ENCODE results near the gene OR6C75. TPM values are rescaled to one million over a fixed set of nuclear protein-coding genes. Genes with fewer than 3 reads are reported as not detected.

OR6C75 gene
- polyA plus RNA-seq, 3 donors: 0.11 TPM; not detected in 2

- no peak for DNase-seq (ENCODE audit: extremely low read depth in 1 of 11, low read depth in 9 of 11, low spot score in 4 of 11)
Observed at GRCh38 chr12:55416961-55417360, 54.2 kb downstream of the OR6C75 start.

Other genes with a start within 250 kb of the OR6C75 start
- not detected for gene OR9K2, start 236.6 kb upstream of the OR6C75 start, polyA plus RNA-seq (ENCODE audit: insufficient read length in 3 of 3)
- not detected for gene OR10A7, start 141.9 kb upstream of the OR6C75 start, polyA plus RNA-seq (ENCODE audit: insufficient read length in 3 of 3)
- not detected for gene OR6C74, start 118.4 kb upstream of the OR6C75 start, polyA plus RNA-seq (ENCODE audit: insufficient read length in 3 of 3)
- gene OR6C6, start 66.4 kb upstream of the OR6C75 start, polyA plus RNA-seq (ENCODE audit: insufficient read length in 3 of 3): not detected
- gene OR6C1, start 48.6 kb upstream of the OR6C75 start, polyA plus RNA-seq (ENCODE audit: insufficient read length in 3 of 3): not detected
- not detected for gene OR6C3, start 32.2 kb upstream of the OR6C75 start, polyA plus RNA-seq (ENCODE audit: insufficient read length in 3 of 3)
- gene OR6C65, start 37.6 kb downstream of the OR6C75 start, polyA plus RNA-seq (ENCODE audit: insufficient read length in 3 of 3): not detected
- not detected for gene OR6C76, start 63.3 kb downstream of the OR6C75 start, polyA plus RNA-seq (ENCODE audit: insufficient read length in 3 of 3)
- not detected for gene OR6C2, start 81.1 kb downstream of the OR6C75 start, polyA plus RNA-seq (ENCODE audit: insufficient read length in 3 of 3)
- not detected for gene OR6C70, start 107.2 kb downstream of the OR6C75 start, polyA plus RNA-seq (ENCODE audit: insufficient read length in 3 of 3)
- not detected for gene OR6C68, start 129.4 kb downstream of the OR6C75 start, polyA plus RNA-seq (ENCODE audit: insufficient read length in 3 of 3)
- gene OR6C4, start 186.6 kb downstream of the OR6C75 start, polyA plus RNA-seq (ENCODE audit: insufficient read length in 3 of 3): not detected
- gene OR2AP1, start 209.5 kb downstream of the OR6C75 start, polyA plus RNA-seq (ENCODE audit: insufficient read length in 3 of 3): not detected